HG03521 (cell line): ENCODE results near the gene MAD1L1.
"Not testable (repeated sequence)": the region's sequence is repeated elsewhere in the genome, so short reads cannot be mapped to it uniquely, and the experiment has no call there.

Source experiments
- ATAC-seq: cut with Tn5 transposase; IDR thresholded peaks from one replicate; pipeline ENCODE4 v1.9.1; 2021; ENCODE audit warnings: mild to moderate bottlenecking, moderate library complexity; ENCODE audit not compliant: unreplicated experiment

The MAD1L1 gene

GRCh38 chr7:1849351-1850041 is 383.2 kb downstream of the MAD1L1 start:
- ATAC-seq, result no peak

DNA sequence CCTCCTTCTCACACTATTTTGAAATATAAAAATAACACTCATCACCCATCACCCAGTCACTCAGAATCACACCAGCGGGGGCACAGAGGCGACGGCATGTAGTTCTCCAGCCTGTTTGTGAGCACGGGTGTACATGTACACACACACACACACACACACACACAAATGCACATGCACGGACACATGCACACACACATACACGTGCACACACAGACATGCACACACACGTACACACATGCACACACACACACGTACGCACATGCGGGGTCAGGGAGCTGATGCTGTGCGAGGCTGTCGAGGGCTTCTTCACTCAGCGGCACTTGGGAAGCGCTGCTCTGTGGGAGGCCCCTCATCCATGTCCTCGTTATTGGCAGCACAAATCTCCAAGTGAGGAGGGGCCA is 383.8 kb downstream of the MAD1L1 start:
- ATAC-seq, result no peak

- ATAC-seq, result no peak
These were observed 384.6 kb downstream of the MAD1L1 start for GRCh38 chr7:1848013-1848640.

GRCh38 chr7:1847260-1848001 is 385.3 kb downstream of the MAD1L1 start:
- no peak for ATAC-seq

- ATAC-seq, result no peak
These were observed 386.2 kb downstream of the MAD1L1 start for GRCh38 chr7:1846331-1847065.

- ATAC-seq, result no peak
These were observed 387.0 kb downstream of the MAD1L1 start for GRCh38 chr7:1845536-1846311.

- no peak for ATAC-seq
These were observed 387.8 kb downstream of the MAD1L1 start for GRCh38 chr7:1844951-1845390.

GRCh38 chr7:1844336-1844950 is 388.3 kb downstream of the MAD1L1 start:
- ATAC-seq, result no peak

GRCh38 chr7:1843921-1844335 is 388.8 kb downstream of the MAD1L1 start:
- ATAC-seq, result no peak

DNA sequence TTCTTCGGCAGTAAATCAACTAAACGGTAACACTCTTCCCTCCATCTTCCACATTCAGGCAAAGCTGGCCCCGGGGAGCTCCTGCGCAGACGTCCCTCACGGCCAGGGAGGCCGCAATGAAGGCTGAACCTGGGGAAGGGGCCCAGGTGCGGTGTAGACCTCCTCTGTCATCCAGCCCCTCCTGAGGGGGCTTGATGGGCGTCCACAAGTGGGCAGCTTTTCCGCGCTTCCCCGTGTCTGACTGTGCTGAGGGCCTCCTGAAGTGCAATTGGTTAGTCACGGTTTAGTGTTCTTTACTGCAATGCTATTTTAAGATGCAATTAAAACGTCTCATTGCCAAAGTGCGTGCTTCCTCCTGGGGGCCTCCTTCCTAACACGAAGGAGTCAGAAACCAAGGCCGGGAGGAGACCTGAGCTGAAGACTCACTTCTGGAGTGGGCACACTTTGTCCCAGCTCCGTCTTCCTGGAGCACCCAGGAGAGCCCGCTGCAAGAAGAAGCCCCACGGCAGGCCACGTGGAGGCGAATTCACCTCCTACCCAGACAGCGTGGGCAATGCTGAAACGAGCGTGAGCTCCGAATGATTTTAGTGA is 389.4 kb downstream of the MAD1L1 start:
- ATAC-seq, result no peak

DNA sequence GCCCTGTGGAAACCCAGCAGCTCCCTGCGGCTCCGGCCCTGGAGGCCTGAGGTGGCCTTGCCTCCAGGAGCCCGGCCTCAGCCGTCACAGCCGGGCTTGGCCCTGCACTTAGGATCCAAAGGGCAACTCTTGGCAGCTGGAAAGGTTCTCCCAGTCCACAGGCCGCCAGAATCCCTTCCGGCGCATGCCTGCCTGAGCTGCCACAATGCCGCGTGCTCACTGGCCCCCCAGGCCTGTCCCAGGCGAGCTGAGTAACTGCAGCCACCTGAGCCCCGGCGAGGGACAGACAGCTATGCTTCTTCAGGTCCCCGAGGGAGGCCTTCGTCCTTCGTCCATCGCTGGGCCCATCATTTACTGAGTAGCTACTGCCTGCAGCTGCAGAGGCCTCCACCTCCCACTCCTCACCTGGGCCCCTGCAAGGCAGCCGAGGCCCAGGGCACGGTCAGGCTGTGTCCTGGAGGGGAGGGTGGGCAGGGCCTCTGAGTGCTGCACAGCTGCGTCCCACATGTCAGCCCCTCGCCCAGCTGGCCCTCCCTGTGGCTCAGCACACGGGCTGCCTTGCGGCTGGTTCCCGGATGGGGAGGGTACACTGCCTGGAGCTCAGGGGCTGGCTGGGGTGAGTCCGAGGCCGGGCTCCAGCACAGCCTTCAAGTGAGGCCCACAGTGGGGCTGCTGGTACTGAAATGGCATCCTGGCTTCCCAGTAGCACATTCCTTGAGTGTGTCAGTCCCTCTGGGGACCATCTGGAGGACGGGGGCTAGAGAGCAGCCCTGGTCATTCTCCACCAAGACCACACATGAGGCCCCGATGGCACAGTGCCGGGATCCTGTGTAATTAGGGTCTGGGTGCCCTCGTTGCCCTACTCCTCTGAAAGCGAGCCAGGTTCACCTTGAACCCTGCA is 390.2 kb downstream of the MAD1L1 start:
- ATAC-seq, result no peak

DNA sequence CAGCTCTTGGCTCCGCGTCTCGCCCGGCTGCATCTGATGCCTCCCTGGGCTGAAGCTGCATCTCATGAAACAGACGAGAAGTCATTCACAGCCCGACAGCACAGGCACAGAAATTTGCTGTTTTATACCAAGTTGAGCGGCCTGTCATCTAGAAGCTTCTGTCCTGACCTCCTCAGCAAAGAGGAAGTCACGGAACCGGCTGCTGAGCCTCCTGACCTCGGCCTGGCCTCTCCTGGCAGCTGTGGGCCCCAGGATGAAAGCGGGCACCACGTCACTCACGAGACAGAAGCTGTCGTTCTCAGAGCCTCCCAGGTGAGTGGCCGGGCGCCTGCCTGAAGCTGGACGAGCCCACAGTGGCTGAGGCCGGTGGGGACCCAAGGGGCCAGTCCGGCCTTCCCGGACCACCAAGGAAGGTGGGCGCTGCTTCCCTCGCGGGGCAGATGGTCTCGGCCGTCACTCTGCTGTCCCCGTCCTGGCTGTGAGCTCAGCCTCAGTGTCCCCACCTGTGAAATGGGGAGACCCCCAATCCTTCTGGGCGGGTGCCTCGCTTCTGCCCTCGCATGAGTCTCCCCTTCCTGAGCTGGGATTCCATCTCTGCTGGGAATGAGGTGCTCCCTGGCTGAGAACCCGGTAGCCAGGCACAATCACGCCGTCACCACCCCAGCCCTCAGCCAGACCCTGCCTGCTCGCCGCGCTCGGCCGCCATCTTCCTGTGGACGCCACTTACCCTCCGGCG is 391.3 kb downstream of the MAD1L1 start:
- not testable (repeated sequence) for ATAC-seq

DNA sequence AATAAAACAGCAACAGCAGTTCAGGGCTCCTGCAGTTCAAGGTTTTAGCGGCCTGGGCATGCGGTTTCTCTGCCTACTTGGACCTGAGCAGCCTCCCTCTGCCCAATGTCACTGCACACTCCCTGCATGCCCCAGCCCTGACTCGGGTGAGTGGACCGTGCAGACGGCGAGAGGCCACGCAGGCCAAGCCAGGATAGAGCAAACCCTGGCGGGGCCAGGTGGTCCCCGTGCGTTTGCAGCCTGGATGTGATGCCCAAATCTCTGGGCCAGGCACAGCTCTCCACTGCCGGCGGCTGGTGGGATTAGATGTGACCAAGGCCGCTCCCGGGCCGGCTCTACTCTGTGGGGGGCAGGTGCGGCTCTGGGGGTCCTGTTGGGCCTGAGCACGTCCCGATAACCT is 392.0 kb downstream of the MAD1L1 start:
- ATAC-seq, result not testable (repeated sequence)

GRCh38 chr7:1839701-1840100 is 393.0 kb downstream of the MAD1L1 start:
- ATAC-seq, result no peak

DNA sequence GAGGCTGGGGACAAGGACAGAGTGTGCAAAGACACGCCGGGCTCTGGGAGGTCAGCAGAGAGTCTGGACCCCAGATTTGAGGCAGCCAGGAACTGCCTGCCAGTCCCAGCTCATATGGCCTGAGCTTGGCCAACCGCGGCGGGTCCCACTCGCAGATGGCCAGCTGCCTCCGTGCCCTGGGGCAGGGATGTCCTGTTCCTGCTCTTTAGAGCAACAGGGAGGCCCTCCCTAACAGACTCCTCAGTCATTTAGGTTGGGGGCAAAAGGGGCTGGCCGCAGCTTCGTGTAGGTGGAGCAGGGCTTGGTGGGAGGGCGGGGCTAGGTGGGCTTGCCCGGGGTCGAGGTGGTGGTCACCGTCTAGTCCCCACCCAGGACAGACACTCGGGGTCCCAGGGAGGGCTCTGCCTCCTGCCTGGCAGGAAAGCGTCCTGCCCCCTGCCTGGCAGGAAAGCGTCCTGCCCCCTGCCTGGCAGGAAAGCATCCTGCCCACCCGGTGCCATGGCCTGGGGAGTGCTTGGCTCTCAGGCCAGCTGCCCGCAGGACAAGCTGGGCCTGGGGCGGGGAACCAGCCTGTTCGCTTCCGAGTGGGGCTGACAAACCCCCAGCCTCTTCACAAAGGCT is 393.7 kb downstream of the MAD1L1 start:
- ATAC-seq, result not testable (repeated sequence)

- ATAC-seq, result not testable (repeated sequence)
These were observed 394.2 kb downstream of the MAD1L1 start for GRCh38 chr7:1838544-1838872.

- not testable (repeated sequence) for ATAC-seq
These were observed 394.8 kb downstream of the MAD1L1 start for GRCh38 chr7:1837696-1838543.
